Skeletal muscle satellite cell (primary cell): ENCODE results near the gene USH2A.

Source experiments
- H3K27me3 ChIP-seq: 2 replicates; pipeline ENCODE4 v1.7.0; 2013; ENCODE audit warnings: low read length; ENCODE audit not compliant: control insufficient read depth, insufficient read depth
- H3K36me3 ChIP-seq: 2 replicates; pipeline ENCODE4 v1.7.0; 2013; ENCODE audit warnings: mild to moderate bottlenecking, control low read depth, low read length; ENCODE audit not compliant: insufficient read depth
- H3K4me1 ChIP-seq: 2 replicates; pipeline ENCODE4 v1.7.0; 2013; ENCODE audit warnings: low read length; ENCODE audit not compliant: control insufficient read depth, insufficient read depth
- H3K4me2 ChIP-seq: 2 replicates; pipeline ENCODE4 v1.7.0; 2013; ENCODE audit warnings: mild to moderate bottlenecking, low read length
- H3K4me3 ChIP-seq: 2 replicates; pipeline ENCODE4 v1.7.0; 2013; ENCODE audit warnings: low read length
- H3K9ac ChIP-seq: 2 replicates; pipeline ENCODE4 v1.7.0; 2013; ENCODE audit warnings: mild to moderate bottlenecking, low read depth, low read length, moderate library complexity
- H3K9me3 ChIP-seq: replicated peaks from 2 replicates; pipeline ENCODE4 v1.7.0; 2013; ENCODE audit warnings: mild to moderate bottlenecking, control low read depth, low read length

USH2A gene

GRCh38 chr1:216450227-216450626, 27.0 kb upstream of the USH2A start:
- no peak overlapping the region for H3K4me2 ChIP-seq
- H3K9ac ChIP-seq, result no peak overlapping the region
- no peaks in the 10 kb centered on the region for H3K27me3 ChIP-seq
- no peaks in the 10 kb centered on the region for H3K36me3 ChIP-seq
- peaks cover 8% of the 10 kb centered on the region for H3K4me1 ChIP-seq
- H3K9me3 ChIP-seq, result no peaks in the 10 kb centered on the region
- no peak overlapping the region for H3K4me3 ChIP-seq

- Histone ChIP-seq H3K4me2 (no peak overlapping the region), H3K4me3 (no peak overlapping the region), H3K9me3 (no peaks in the 10 kb centered on the region), H3K36me3 (no peaks in the 10 kb centered on the region), H3K9ac (no peak overlapping the region), H3K4me1 (peaks cover 8% of the 10 kb centered on the region), H3K27me3 (no peaks in the 10 kb centered on the region)
Measured at GRCh38 chr1:216448011-216448510, 24.8 kb upstream of the USH2A start.

- Histone ChIP-seq H3K9ac (no peak overlapping the region), H3K27me3 (no peaks in the 10 kb centered on the region), H3K4me1 (no peaks in the 10 kb centered on the region), H3K4me2 (no peak overlapping the region), H3K36me3 (no peaks in the 10 kb centered on the region), H3K9me3 (no peaks in the 10 kb centered on the region), H3K4me3 (no peak overlapping the region)
Measured at GRCh38 chr1:216437603-216438002, 14.4 kb upstream of the USH2A start.

- H3K9ac ChIP-seq, result no peak overlapping the region
Measured at GRCh38 chr1:216434232-216434631, 11.0 kb upstream of the USH2A start.

GRCh38 chr1:216433175-216433574, 9.9 kb upstream of the USH2A start:
- no peaks in the 10 kb centered on the region for H3K27me3 ChIP-seq
- no peak overlapping the region for H3K4me3 ChIP-seq
- no peaks in the 10 kb centered on the region for H3K36me3 ChIP-seq
- H3K9ac ChIP-seq, result no peak overlapping the region
- no peaks in the 10 kb centered on the region for H3K9me3 ChIP-seq
- no peaks in the 10 kb centered on the region for H3K4me1 ChIP-seq
- no peak overlapping the region for H3K4me2 ChIP-seq

More at GRCh38 chr1:216434232-216434631, 11.0 kb upstream of the USH2A start:
- Histone ChIP-seq H3K27me3 (no peaks in the 10 kb centered on the region), H3K4me2 (no peak overlapping the region), H3K36me3 (no peaks in the 10 kb centered on the region), H3K4me3 (no peak overlapping the region), H3K9me3 (no peaks in the 10 kb centered on the region), H3K4me1 (no peaks in the 10 kb centered on the region)

GRCh38 chr1:216430744-216431143, 7.5 kb upstream of the USH2A start:
- Histone ChIP-seq H3K27me3 (no peaks in the 10 kb centered on the region), H3K36me3 (no peaks in the 10 kb centered on the region), H3K4me3 (no peak overlapping the region), H3K9me3 (no peaks in the 10 kb centered on the region), H3K4me2 (no peak overlapping the region), H3K4me1 (no peaks in the 10 kb centered on the region), H3K9ac (no peak overlapping the region)

GRCh38 chr1:216425577-216425976, 2.3 kb upstream of the USH2A start:
- no peaks in the 10 kb centered on the region for H3K36me3 ChIP-seq
- no peak overlapping the region for H3K9ac ChIP-seq
- H3K4me3 ChIP-seq, result no peak overlapping the region
- H3K27me3 ChIP-seq, result no peaks in the 10 kb centered on the region
- H3K4me1 ChIP-seq, result no peaks in the 10 kb centered on the region
- no peak overlapping the region for H3K4me2 ChIP-seq
- H3K9me3 ChIP-seq, result no peaks in the 10 kb centered on the region

- no peaks in the 10 kb centered on the region for H3K9me3 ChIP-seq
- no peaks in the 10 kb centered on the region for H3K36me3 ChIP-seq
- no peak overlapping the region for H3K4me2 ChIP-seq
- H3K4me3 ChIP-seq, result no peak overlapping the region
- no peak overlapping the region for H3K9ac ChIP-seq
- H3K27me3 ChIP-seq, result no peaks in the 10 kb centered on the region
- H3K4me1 ChIP-seq, result no peaks in the 10 kb centered on the region
Measured at GRCh38 chr1:216420746-216421145, 2.5 kb downstream of the USH2A start.

GRCh38 chr1:216420263-216420662, 3.0 kb downstream of the USH2A start:
- Histone ChIP-seq H3K9ac (no peak overlapping the region), H3K27me3 (no peaks in the 10 kb centered on the region), H3K9me3 (no peaks in the 10 kb centered on the region), H3K4me1 (no peaks in the 10 kb centered on the region), H3K36me3 (no peaks in the 10 kb centered on the region), H3K4me2 (no peak overlapping the region), H3K4me3 (no peak overlapping the region)

- Histone ChIP-seq H3K36me3 (no peaks in the 10 kb centered on the region), H3K4me1 (no peaks in the 10 kb centered on the region), H3K27me3 (no peaks in the 10 kb centered on the region), H3K9me3 (no peaks in the 10 kb centered on the region), H3K4me3 (no peak overlapping the region), H3K4me2 (no peak overlapping the region), H3K9ac (no peak overlapping the region)
Measured at GRCh38 chr1:216416488-216416887, 6.8 kb downstream of the USH2A start.

GRCh38 chr1:216410026-216410425, 13.2 kb downstream of the USH2A start:
- Histone ChIP-seq H3K4me2 (no peak overlapping the region), H3K9ac (no peak overlapping the region), H3K36me3 (no peaks in the 10 kb centered on the region), H3K9me3 (no peaks in the 10 kb centered on the region), H3K27me3 (no peaks in the 10 kb centered on the region), H3K4me3 (no peak overlapping the region), H3K4me1 (no peaks in the 10 kb centered on the region)

- H3K4me3 ChIP-seq, result no peak overlapping the region
- H3K9ac ChIP-seq, result no peak overlapping the region
- H3K27me3 ChIP-seq, result no peaks in the 10 kb centered on the region
- H3K9me3 ChIP-seq, result no peaks in the 10 kb centered on the region
- no peaks in the 10 kb centered on the region for H3K36me3 ChIP-seq
- H3K4me1 ChIP-seq, result no peaks in the 10 kb centered on the region
- H3K4me2 ChIP-seq, result no peak overlapping the region
Measured at GRCh38 chr1:216390956-216391355, 32.3 kb downstream of the USH2A start.
